Activated T-cell treated with anti-CD3 and anti-CD28 coated beads for 1 hour (primary cell): ENCODE results near the gene KCP.
"Not testable (repeated sequence)": the region's sequence is repeated elsewhere in the genome, so short reads cannot be mapped to it uniquely, and the experiment has no call there.

ENCODE experiments used
- DNase-seq: peaks from one replicate; pipeline ENCODE4 v3.0.0-alpha.2; 2020; ENCODE audit warnings: low read depth

Gene KCP

DNA sequence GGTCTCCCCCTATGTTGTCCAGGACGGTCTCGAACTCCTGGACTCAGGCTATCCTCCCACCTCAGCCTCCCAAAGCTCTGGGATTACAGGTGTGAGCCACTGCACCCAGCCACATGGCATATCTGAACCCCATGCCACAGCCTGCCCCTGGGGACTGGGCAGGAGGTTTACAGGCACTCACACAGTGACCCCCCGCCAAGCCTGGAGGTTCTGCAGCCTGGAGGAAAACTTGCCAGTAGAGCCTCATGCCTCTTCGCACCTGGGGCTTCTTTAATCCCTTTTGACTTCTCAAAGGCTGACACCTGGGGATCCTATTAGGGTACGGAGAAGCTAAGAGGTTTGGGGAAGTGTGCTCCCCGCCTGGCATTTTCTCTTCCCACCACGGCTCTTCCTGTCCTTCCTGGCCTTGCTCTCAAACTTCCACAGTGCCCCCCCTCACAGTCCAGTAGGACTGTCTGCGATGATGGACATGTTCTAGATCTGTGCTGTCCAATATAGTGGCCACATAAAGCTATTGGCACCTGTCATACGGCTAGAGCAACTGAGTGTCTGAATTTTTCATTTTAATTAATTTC lies 11.4 kb upstream of the KCP start:
- DNase-seq = no peak

DNA sequence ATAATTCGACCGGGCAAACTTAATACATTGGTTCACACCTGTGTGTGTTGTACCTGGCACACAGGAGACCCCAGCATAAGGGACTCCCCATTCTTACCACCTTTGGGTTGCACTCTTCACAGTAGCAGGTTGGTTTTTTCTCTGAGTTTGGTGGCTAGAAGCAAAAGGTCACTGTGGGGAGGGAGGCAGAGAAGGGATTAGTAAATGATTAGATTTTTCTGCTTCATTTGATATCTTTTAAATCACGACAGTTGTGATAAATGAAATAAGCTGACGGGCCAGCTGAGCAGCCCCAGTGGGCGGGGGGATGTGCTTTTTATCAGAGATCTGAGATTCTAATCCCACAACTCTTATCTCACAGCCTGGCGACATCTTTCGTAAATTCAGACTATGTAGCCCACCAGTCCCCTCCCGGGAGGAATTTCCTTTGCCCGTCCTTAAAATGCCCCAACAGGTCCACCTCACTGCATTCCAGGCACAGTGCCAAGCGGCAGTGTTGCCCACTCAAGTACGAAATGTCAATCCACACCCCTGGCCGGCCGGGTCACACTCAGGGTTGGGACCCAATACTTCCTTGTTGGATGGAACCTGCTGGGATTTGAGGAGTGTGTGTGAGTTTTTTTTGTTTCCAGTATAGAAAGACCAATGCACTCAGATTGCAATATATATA lies 10.5 kb upstream of the KCP start:
- DNase-seq = no peak

DNA sequence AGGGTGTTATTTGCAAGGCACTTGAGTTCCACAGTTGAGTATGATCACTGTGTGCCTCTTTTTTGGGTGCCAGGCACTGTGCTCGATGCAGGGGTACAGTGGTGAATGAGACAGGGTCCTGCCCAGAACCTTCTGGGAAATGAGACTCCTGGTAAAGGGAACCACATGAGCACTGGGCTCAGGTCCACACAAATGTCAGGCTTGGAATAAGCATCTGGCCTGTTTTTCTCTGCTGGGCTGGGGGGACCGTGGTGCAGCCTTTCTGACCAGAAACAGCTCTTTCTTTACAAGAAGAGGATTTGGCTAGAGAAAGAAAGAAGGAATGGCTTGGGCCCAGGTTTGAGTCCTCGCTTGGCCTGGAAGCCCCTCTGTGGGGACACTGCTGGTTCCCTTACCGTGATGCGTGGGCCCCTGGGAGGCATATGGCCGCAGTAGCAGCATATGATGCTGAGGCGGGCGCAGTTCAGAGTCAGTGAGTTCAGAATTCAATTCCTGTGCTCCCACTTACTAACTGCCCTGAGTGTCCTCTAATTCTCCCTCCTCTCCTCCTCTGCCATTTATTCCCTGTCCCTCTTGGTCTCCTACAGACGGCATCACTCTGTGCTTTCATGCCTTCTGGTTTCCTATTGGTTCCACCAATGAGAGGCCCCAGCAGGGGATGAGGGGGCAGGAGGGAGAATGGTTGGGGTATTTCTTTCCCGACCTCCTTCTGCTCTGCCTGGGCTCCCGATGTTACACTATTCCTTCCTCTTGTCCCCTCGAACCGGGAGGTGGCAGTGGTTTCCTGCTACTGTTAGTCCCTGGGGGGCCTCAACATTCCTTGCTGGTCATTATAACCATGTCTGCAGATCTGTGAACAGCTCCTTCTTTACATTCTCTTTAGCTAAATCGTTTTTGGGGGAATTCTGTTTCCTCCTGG lies 9.6 kb upstream of the KCP start:
- no peak for DNase-seq

DNA sequence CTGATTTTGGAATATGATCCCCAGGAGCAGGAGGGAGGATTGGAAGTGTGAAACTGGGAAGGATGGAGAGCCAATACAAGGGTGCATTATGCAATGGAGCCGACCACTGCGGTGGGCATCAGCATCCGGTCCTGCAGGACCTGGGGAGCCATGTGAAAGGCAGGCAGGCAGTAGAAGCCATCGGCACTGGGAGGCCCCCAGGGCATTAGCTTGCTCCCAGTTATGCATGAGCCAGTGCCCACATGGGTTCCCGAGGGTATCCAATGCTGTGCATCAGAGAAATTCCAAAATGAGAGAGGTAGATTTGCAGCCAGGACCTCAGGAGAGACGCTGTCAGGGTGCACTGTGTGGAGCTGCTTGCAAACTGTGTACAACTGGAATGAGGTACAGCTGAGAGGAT lies 8.7 kb upstream of the KCP start:
- DNase-seq = no peak

DNA sequence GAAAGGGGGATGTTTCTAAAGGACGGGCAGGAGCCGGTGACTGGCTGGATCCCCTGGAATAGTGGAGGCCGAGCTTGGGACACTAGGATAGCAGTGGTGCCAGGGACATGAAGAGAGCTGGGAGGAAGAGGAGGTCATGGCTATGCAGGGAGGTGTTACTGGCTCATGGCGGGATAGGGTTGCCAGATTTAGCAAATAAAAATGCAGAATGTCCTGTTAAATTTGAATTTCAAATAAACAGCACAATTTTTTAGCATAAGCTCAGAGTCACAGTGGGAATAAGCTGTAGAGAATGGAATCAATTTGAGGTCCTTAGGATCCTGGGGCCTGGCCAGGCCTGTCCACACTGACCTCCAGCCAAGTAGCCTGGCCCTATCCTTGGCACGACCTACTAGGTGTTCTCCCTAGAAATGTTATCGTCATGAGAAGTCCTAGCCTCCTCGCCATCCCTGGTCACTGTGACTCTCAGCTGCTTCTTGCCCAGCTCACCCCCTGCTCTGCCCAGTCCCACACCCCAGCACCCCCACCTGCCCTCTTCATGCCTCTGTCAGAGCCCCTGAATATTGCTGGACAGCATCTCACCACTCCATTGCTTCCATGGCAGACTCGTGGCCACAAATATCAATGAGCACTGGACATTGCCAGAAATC lies 7.6 kb upstream of the KCP start:
- no peak for DNase-seq

DNA sequence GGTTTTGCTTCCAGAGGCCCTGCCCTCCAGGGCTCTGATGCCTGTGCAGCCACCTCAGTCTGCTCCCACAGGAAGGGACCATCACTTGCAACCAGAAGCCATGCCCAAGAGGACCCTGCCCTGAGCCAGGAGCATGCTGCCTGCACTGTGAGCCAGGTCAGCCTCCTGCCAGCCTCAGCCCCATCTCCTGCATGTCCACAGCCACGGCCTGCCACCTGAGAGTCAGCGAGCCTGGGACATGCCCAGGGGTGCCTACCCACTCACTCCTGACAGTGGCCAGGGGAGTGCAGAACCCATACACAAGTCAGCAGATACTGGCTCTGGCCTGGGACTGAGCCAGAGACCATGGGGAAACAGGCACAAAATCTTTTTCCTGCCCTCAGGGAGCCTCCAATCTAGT lies 6.6 kb upstream of the KCP start:
- DNase-seq = no peak

DNA sequence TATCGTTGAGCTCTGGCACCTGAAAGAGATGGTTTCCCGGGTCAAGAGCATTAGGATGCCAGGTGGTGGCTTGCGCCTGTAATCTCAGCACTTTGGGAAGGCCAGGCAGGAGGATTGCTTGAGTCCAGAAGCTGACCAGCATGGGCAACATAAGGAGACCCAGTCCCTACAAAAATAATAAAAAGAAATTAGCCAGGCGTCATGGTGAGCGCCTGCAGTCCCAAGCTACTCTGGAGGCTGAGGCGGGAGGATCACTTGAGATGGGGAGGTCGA lies 6.1 kb upstream of the KCP start:
- DNase-seq = no peak

DNA sequence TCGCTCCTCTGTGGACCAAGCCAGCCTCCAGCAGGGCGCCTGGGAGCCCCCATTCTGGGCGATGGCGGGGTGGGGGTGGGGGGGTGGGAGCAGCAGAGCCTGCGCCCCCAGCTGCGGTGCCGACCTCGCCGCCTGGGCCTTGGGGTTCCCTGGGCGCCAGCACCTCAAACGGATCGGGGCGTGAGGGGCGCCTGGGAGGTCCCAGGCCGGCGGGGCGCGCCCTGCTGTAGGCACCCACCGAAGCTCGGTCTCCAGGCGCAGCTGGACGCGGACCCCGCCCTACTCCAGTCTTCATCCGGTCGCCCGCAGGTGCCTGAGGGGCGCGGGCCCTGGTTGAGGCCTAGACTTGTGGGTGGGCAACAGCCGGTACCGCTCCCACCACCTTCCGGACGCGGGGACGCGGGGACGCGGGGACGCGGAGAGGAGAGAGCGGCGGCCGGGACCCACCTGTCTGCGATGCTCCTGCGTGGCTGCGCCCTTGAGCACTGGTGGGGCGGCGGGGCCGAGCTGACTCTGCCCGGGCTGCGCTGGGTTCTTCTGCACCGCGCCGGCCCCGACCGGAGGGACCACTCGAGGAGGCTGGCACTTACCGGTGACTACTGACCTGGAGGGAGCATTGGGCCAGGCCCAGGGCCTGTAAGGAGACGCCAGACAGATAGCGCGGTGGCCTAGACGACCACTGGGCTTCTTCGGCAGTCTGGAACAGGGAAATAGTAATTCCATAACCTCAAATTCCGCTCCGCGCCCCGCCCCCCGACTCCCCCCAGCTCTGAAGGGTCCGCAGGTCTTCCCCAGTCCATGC lies 5.5 kb upstream of the KCP start:
- no peak for DNase-seq

DNA sequence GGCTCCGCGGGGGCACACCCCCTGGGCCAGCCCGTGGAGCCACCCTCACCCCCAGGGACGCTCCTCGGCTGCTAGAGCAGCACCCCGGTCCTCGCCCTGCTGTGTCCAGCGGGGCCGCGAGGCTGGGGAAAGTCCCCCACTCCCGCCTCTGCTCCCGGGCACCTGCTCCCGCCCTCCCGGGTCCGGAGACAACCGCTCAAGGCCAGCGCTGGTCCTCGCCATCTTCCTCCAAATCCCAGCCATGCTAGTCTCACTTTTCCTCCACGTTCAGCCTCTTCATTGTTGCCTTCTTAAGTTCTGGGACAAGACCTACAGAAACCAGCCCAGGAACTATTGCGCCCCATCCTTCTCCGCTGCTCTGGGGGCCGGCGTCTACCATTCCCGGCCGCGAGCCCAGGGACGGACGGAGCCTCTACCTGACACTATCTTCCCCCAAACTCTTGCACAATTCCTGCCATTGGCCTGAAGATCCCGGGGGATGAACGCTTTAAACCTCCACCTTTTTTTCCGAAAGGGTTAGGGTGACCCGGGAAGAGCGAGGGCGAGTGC lies 4.8 kb upstream of the KCP start:
- no peak for DNase-seq

DNA sequence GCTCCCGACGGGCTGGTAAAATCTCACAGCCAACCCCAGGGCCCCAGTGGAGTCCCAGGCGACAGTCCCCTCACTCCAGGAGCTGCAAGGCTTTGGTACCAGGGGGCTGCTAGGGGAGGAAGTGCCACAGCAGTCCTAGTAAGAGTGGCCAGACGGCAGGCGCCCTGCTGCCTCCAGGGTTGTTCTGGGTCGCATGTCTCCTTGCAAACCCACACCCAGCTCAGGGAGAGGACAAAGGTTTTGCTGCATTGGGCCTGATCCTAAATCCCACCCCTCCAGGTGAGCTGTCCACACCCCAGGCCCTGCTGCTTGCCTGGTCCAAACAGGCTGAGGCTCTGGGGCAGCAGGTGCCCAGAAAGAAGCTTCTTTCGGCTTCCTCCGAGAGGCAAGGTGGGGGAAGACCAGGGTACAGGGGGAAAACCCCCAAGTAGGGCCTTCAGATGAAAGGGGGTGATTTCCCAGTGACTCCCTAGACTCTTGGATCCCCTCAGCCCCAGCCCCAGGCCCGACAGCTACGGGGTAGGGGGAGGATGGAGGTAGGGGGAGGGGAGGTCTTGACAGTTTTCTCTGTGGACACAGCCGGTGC lies 4.2 kb upstream of the KCP start:
- no peak for DNase-seq

DNA sequence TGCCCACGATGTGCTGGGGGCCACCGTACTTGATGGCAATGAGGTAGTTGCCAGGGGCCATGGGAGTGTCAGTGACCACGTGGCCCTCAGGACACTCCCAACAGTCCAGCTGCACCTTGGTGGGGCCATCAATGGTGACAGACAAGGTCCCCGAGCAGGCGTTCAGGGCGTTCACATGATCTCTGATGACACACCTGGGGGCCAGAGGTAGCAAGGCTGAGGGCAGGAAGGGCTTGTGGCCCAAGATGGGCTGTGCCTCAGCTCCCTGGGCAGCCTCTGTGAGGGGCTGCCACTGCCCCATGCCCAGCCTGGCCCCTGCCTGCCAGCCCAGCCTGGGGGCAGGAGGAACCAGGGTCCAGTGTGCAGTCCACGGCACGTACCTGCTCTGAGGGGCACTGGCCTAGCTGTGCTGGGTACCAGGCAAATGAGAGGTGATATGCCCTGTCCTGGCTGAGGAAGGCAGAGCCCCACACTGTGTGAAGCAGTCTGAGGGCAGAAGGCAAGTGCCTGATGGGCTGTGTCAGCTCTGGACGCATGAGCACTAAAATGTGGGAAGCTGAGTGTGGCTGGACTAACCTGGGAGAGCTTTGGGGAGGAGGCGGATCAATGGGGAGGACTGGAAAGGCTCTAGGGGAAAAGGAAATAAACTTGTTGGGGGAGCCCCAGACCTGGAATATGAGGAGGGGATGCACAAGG lies 3.5 kb upstream of the KCP start:
- no peak for DNase-seq

DNA sequence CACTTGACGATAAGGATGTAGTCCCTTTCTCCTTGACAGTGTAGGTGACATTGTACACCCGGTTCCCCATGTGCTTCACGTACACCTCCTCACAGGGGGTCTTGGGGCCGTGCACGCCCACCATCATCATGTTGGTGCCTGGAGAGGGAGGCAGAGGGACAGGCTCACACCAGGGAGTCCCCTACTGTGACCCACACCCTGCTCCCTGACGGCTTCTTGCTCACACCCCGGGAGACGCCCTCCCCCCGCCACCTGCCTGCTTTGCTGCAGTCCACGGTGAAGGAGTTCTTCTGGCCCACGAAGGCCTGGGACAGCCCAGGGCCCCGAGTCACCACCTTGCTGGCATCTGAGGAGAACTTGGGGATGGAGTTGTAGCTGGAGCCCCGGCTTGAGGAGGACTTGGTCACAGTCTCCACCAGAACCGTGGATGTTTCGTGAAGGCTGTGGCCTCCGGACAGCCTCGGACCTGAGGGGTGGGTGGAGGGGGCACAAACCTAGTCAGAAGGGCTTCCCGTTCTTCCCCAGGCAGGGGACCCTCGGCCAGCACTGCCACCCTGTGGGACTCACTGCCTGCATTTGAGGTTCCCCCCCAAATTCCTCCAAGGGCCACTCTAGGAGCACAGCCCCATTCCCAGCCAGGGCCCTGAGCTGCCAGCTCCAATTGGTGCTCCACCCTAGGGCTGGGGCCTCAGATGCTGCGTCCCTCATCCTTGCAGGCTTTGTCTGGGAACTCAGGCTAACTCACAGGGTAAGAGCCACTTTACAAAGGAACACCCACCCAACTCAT lies 2.4 kb upstream of the KCP start:
- not testable (repeated sequence) for DNase-seq

DNA sequence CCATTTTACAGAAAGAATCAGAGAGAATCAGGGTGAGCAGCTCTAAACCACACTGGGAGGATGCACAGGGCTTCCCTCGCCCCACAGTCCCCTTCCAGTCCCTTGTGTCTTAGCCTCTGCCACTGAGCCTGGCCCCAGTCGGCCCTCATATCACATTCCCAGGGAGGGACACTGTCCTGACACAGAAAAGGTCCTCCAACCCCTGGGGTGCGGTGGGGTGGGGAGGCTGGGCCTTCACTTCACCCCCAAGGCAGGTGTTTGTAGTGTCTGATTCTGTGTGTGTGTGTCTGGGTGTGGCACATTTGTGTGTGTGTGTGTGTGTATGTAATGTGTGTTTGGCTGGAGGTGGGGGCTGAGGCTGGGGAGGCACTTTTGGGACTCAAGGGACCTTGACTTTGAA lies 1.8 kb upstream of the KCP start:
- no peak for DNase-seq

DNA sequence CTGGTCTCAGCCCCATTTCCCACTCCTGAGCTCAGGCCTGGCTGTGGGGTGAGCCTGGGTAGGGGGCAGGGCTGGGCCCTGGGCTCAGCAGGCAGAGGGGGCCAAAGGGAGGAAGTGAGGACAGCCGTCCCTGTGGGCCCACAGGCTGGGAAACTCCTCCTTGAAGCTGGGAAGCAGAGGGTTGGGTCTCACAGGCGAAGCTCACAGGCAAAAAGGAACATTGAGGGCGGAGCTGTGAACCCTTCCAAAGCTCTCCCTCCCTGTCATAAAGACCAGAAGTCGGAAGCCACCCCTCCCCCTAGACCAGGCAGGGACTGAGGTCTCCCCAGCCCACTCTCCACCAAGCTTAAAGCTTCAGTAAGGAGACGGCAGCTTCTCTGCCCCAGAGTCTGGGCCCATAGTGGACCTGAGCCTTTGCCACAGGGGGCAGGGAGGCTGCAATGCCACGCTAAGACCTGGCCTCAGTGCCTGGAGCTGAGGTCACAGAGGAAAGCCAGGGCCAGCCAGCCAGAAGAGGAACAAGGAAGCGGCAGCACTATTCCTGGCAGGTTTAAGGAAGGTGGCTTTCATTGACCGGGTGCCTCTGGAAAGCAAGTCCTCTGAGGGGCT lies 1.0 kb upstream of the KCP start:
- DNase-seq = no peak

DNA sequence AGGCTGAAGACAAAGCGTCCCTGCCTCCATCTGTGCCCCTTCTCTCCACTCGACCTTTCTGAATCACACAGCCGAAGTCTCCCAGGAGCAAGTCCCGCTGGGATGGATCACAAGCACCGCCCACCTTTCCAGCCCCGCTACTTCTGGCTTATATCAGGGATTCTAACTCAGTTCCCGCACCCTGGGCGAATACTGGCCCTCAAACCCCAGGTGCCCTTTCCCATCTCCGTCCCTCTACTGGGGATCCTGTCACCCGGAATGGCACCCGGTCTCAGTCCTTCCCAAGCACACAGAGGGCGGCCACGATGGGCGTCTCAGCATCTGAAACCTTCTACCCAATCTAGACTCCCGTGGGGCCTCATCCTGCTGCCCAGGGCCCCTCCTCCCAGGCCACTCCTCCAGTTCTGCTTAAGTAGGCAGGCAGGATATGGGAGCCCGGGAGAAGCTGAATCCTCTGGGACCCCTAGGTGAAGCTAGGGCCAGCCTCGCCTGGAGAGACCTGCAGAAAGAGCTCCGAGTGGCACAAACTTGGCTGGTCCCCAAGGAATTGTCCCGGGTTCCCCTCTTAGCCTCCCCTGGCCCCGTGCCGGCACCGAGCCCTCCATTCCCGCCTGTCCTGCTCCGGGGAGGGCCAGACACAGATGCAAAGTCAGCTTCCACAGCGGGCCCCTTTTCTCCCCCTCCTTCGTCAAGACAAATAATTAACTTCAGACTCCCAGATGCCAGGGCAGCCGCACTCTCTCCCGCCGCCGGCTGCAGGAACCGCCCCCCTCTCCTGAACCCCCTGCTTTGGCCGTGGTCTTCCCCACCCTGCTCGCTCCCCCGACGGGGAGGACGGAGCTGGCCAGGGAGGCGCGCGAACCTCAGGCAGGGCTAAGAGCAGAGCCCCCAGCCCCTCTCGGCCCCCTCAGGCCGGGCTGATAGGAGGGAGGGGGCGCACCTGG lies 612 bp downstream of the KCP start:
- no peak for DNase-seq

DNA sequence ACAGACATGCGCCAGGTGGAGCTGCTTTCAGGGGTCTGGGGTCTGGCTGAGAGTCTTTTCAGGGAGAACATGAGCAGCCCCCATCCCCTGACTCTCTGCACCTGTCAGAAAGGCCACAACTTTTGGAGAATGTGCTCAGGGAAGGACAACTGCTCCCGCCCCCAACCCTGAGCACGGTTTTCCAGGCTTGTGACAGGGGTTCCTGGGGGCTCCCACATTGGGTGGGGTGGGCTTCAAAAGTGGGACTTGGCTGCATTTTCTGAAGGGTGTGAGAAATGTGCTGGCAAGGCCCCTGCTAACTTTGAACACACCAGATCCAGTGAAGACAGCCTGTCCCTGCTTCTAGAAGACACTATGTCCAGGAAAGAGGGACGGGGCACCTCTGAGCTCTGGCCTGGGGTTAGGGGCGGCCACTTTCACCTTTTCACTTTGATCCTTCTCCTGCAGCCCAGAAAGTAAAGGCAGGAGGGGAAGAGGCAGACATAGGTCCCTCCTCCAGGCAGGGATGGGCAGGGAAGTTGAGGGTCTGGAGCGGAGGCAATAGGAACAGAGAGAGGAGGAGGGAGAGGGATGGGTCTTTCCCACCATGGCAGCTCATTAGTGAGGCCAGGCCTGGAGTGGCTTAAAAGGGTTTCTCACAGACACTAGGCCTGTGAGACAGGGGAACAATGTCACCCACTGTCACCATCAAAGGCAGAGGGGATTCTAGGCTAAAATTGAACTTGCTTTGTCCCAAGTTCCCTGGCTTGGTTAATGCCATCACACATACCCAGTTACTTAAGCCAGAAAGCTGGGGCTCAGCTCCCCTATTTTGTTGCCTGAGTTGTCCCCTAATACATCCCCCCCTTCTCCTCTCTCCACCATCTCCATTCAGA lies 1.5 kb downstream of the KCP start:
- no peak for DNase-seq

DNA sequence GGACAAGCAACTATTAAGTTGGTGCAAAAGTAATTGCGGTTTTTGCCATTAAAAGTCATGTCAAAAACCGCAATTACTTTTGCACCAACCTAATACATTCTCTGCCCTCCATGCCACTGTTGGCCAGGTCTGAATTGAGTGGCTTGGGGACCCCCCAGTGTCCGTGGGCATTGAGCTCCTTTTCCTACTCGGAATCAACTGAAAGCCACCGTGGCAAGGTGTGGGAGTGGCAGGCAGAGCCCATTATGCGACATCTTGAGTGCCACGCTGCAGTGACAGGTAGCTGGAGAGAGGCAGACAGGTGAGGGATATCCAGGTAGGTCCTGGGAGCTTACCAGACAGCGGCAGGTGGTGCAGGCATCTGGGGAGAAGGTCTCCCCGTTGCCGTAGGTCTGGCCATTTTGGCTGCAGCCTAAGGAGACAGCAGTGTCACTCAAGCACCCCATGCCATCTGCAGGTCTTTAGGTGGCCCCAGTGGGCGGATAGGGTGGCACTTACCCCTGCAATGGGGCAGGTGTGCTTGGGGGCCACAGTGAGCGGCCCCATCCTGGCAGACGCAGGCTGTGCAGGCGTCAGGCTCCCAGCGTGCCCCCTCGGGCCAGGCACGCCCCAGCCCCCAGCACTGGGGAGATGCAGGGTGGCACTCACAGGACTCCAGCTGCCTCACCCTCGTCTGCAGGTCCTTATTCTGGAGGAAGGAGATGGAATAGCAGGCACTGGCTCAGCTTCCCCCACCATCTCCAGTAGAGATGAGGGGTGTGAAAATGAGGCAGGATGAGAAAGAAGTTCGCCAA lies 3.5 kb downstream of the KCP start:
- no peak for DNase-seq
